ENCODE measurements around the gene OTUB2.

DNA sequence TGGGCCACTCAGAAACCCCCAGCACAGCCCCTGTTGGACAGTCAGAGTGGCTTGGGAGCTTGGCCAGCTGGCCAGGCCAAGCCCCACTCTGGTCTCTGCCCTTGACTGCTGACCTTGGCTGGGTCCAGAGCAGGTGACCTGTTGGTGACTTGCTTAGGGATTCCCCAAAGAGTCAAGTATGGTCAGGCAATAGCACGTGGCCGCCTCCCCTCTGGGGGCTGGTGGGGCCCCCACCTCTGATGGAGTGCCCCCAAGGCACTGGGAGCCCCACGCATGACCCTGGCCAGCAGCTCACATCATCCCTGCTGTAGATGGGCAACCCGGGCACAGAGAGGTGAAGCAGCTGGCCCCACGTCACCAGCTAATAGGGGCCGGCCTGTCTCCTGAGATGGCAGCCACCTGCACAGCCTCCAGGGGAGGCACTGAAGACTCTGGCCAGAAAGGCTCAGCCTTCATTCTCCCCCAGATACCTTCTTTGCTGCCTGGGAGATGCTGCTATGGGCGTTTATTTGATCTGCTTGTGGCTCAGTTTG is 27.2 kb upstream of the OTUB2 start:
- TF ChIP-seq CTCF (IDR thresholded peaks at IDR 0.05; ENCODE audit: low read depth, low read length, poor library complexity, severe bottlenecking): no peak
- TF ChIP-seq EZH2phosphoT487 (IDR thresholded peaks at IDR 0.05; ENCODE audit: borderline replicate concordance, low read length): no peak
